Ishikawa (cell line): Measurements from ENCODE around the gene LRRC1.

Source experiments
- CEBPB ChIP-seq: IDR thresholded peaks from 2 replicates; pipeline ENCODE4 v1.6.1; 2012
- CREB1 ChIP-seq: IDR thresholded peaks from 2 replicates; pipeline ENCODE4 v1.6.1; 2012; ENCODE audit warnings: low read depth
- EP300 ChIP-seq: IDR thresholded peaks from 2 replicates; pipeline ENCODE4 v1.6.1; 2012; ENCODE audit warnings: borderline replicate concordance
- FOXM1 ChIP-seq: IDR thresholded peaks from 2 replicates; pipeline ENCODE4 v1.6.1; 2012; ENCODE audit warnings: low read depth, borderline replicate concordance
- NFIC ChIP-seq: IDR thresholded peaks from 2 replicates; pipeline ENCODE4 v1.6.1; 2012
- RAD21 ChIP-seq: IDR thresholded peaks from 2 replicates; pipeline ENCODE4 v1.6.1; 2012; ENCODE audit warnings: low read depth
- TAF1 ChIP-seq: IDR thresholded peaks from 2 replicates; pipeline ENCODE4 v1.6.1; 2012; ENCODE audit warnings: low read depth, mild to moderate bottlenecking
- TEAD4 ChIP-seq: IDR thresholded peaks from 2 replicates; pipeline ENCODE4 v1.6.1; 2012
- YY1 ChIP-seq: IDR thresholded peaks from 2 replicates; pipeline ENCODE4 v1.6.1; 2012; ENCODE audit warnings: low read depth
- ZBTB7A ChIP-seq: IDR thresholded peaks from 2 replicates; pipeline ENCODE4 v1.6.1; 2012; ENCODE audit warnings: low read depth
- TF ChIP-seq, protein P1 (sequence below): IDR thresholded peaks from 2 replicates; pipeline ENCODE4 v1.6.1; 2012
- TF ChIP-seq, protein P2 (sequence below): IDR thresholded peaks from 2 replicates; pipeline ENCODE4 v1.6.1; 2012; ENCODE audit warnings: low read depth, mild to moderate bottlenecking

DNA sequence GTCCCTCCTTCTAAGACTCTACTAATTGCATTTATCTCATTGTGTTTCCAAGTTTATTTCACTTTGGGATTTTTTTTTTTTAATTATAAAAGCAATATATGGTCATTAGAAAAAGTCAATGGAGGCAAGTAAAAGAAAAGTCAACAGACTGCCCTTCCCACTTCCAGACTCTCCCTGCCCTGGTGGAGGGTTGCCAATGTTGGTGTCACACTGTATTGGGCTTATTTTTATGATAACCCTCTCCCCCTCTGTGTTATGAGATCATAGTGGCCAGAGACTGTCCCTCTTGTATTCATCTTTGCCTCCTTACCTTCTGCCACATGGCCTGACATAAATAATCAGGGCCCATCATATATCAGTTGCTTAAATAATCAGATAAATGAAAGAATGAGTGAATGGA is 63.4 kb downstream of the LRRC1 start:
- TF ChIP-seq, protein P1, sequence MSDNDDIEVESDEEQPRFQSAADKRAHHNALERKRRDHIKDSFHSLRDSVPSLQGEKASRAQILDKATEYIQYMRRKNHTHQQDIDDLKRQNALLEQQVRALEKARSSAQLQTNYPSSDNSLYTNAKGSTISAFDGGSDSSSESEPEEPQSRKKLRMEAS: no peak
- TF ChIP-seq TAF1 (no peak), YY1 (no peak), CEBPB (no peak), EP300 (no peak), CREB1 (no peak), RAD21 (no peak), ZBTB7A (no peak), TEAD4 (no peak), FOXM1 (no peak), NFIC (no peak)
- TF ChIP-seq, protein P2, sequence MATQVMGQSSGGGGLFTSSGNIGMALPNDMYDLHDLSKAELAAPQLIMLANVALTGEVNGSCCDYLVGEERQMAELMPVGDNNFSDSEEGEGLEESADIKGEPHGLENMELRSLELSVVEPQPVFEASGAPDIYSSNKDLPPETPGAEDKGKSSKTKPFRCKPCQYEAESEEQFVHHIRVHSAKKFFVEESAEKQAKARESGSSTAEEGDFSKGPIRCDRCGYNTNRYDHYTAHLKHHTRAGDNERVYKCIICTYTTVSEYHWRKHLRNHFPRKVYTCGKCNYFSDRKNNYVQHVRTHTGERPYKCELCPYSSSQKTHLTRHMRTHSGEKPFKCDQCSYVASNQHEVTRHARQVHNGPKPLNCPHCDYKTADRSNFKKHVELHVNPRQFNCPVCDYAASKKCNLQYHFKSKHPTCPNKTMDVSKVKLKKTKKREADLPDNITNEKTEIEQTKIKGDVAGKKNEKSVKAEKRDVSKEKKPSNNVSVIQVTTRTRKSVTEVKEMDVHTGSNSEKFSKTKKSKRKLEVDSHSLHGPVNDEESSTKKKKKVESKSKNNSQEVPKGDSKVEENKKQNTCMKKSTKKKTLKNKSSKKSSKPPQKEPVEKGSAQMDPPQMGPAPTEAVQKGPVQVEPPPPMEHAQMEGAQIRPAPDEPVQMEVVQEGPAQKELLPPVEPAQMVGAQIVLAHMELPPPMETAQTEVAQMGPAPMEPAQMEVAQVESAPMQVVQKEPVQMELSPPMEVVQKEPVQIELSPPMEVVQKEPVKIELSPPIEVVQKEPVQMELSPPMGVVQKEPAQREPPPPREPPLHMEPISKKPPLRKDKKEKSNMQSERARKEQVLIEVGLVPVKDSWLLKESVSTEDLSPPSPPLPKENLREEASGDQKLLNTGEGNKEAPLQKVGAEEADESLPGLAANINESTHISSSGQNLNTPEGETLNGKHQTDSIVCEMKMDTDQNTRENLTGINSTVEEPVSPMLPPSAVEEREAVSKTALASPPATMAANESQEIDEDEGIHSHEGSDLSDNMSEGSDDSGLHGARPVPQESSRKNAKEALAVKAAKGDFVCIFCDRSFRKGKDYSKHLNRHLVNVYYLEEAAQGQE: no peak
